Activated T-helper 17 cell treated with anti-CD3 and anti-CD28 coated beads, Interleukin-2, amount 50 U/mL, for 72 hours (primary cell): ENCODE data around the gene RBBP8NL. TPM values are rescaled to one million over a fixed set of nuclear protein-coding genes. Genes with fewer than 3 reads are reported as not detected.
A peak's percentile ranks its signal among the peaks of the same experiment; 100 is the strongest.

Experiments used
- ATAC-seq: fragments of 150-1000 bp; cut with Tn5 transposase; replicated peaks from 2 replicates; pipeline ENCODE4 v1.10.0; 2021; ENCODE audit warnings: mild to moderate bottlenecking, moderate library complexity
- H3K27ac Mint-ChIP-seq: one replicate; pipeline ENCODE4 v1.8.0; 2022; ENCODE audit warnings: mixed read lengths
- H3K27me3 Mint-ChIP-seq: one replicate; pipeline ENCODE4 v1.8.0; 2022; ENCODE audit warnings: mixed read lengths
- H3K36me3 Mint-ChIP-seq: one replicate; pipeline ENCODE4 v1.8.0; 2022; ENCODE audit warnings: low read depth, mild to moderate bottlenecking, mixed read lengths
- H3K4me1 Mint-ChIP-seq: one replicate; pipeline ENCODE4 v1.8.0; 2022; ENCODE audit warnings: mixed read lengths
- H3K4me3 Mint-ChIP-seq: one replicate; pipeline ENCODE4 v1.8.0; 2022; ENCODE audit warnings: mild to moderate bottlenecking, mixed read lengths
- H3K9me3 Mint-ChIP-seq: one replicate; pipeline ENCODE4 v1.8.0; 2022; ENCODE audit warnings: mixed read lengths
- total RNA-seq, 2 donors: library from RNA; stranded (reverse); gene quantifications; one replicate each; pipeline ENCODE4 v1.2.3, GENCODE V29; 2022

RBBP8NL gene
- total RNA-seq, 2 donors from 2014 or later: not detected

- H3K9me3 Mint-ChIP-seq: no peaks in the 10 kb centered on the region
- no peaks in the 10 kb centered on the region for H3K4me1 Mint-ChIP-seq
- H3K27ac Mint-ChIP-seq: no peak overlapping the region
- H3K4me3 Mint-ChIP-seq: no peak overlapping the region
- ATAC-seq: no peak
- H3K36me3 Mint-ChIP-seq: no peaks in the 10 kb centered on the region
- H3K27me3 Mint-ChIP-seq: no peaks in the 10 kb centered on the region
Observed at GRCh38 chr20:62412194-62413024, 14.9 kb downstream of the RBBP8NL start.

- Mint-ChIP-seq H3K4me3 (no peak overlapping the region), H3K27me3 (no peaks in the 10 kb centered on the region), H3K27ac (no peak overlapping the region), H3K4me1 (no peaks in the 10 kb centered on the region), H3K36me3 (no peaks in the 10 kb centered on the region), H3K9me3 (no peaks in the 10 kb centered on the region)
- ATAC-seq: no peak
Observed at GRCh38 chr20:62411479-62412193, 15.7 kb downstream of the RBBP8NL start.

GRCh38 chr20:62410746-62411478 is 16.4 kb downstream of the RBBP8NL start:
- Mint-ChIP-seq H3K27ac (no peak overlapping the region), H3K27me3 (no peaks in the 10 kb centered on the region), H3K4me3 (no peak overlapping the region), H3K36me3 (no peaks in the 10 kb centered on the region), H3K9me3 (no peaks in the 10 kb centered on the region), H3K4me1 (peaks cover 3% of the 10 kb centered on the region)
- ATAC-seq: no peak

- Mint-ChIP-seq H3K4me1 (peaks cover 5% of the 10 kb centered on the region), H3K27me3 (no peaks in the 10 kb centered on the region), H3K9me3 (no peaks in the 10 kb centered on the region), H3K36me3 (no peaks in the 10 kb centered on the region), H3K27ac (no peak overlapping the region), H3K4me3 (no peak overlapping the region)
- no peak for ATAC-seq
Observed at GRCh38 chr20:62409931-62410745, 17.2 kb downstream of the RBBP8NL start.

GRCh38 chr20:62409086-62409853 is 18.1 kb downstream of the RBBP8NL start:
- Mint-ChIP-seq H3K4me1 (peaks cover 5% of the 10 kb centered on the region), H3K27ac (no peak overlapping the region), H3K4me3 (peak overlapping the region; percentile 10), H3K9me3 (no peaks in the 10 kb centered on the region), H3K27me3 (no peaks in the 10 kb centered on the region), H3K36me3 (no peaks in the 10 kb centered on the region)
- no peak for ATAC-seq

- Mint-ChIP-seq H3K4me3 (no peak overlapping the region), H3K9me3 (no peaks in the 10 kb centered on the region), H3K36me3 (no peaks in the 10 kb centered on the region), H3K27me3 (no peaks in the 10 kb centered on the region), H3K27ac (no peak overlapping the region), H3K4me1 (peaks cover 5% of the 10 kb centered on the region)
- ATAC-seq: no peak
Observed at GRCh38 chr20:62408640-62409039, 18.7 kb downstream of the RBBP8NL start.

GRCh38 chr20:62408055-62408454 is 19.3 kb downstream of the RBBP8NL start:
- H3K27ac Mint-ChIP-seq: no peak overlapping the region
- peaks cover 5% of the 10 kb centered on the region for H3K4me1 Mint-ChIP-seq
- no peaks in the 10 kb centered on the region for H3K9me3 Mint-ChIP-seq
- no peak for ATAC-seq
- no peaks in the 10 kb centered on the region for H3K36me3 Mint-ChIP-seq
- peak overlapping the region; percentile 63 for H3K4me3 Mint-ChIP-seq
- H3K27me3 Mint-ChIP-seq: no peaks in the 10 kb centered on the region

- peaks cover 5% of the 10 kb centered on the region for H3K4me1 Mint-ChIP-seq
- H3K27me3 Mint-ChIP-seq: no peaks in the 10 kb centered on the region
- H3K27ac Mint-ChIP-seq: peak within 1 kb of the TSS; percentile 85
- H3K4me3 Mint-ChIP-seq: peak within 1 kb of the TSS; percentile 72
- H3K9me3 Mint-ChIP-seq: no peaks in the 10 kb centered on the region
- no peaks in the 10 kb centered on the region for H3K36me3 Mint-ChIP-seq
- peak; percentile 97 for ATAC-seq
Observed at GRCh38 chr20:62407221-62407992, 19.9 kb downstream of the RBBP8NL start, which contains the start of gene CABLES2. TSS of gene CABLES2 (minus strand) at chr20:62407285. CDS start at chr20:62407276, 9 bp downstream.

GRCh38 chr20:62406635-62407176 is 20.6 kb downstream of the RBBP8NL start:
- Mint-ChIP-seq H3K36me3 (no peaks in the 10 kb centered on the region), H3K9me3 (no peaks in the 10 kb centered on the region), H3K4me1 (peaks cover 5% of the 10 kb centered on the region), H3K27me3 (no peaks in the 10 kb centered on the region), H3K27ac (no peak overlapping the region), H3K4me3 (peak overlapping the region; percentile 72)
- ATAC-seq: peak; percentile 4

- no peak for ATAC-seq
- Mint-ChIP-seq H3K4me1 (peaks cover 5% of the 10 kb centered on the region), H3K27ac (peak overlapping the region; percentile 85), H3K4me3 (peak overlapping the region; percentile 72), H3K36me3 (no peaks in the 10 kb centered on the region), H3K27me3 (no peaks in the 10 kb centered on the region), H3K9me3 (no peaks in the 10 kb centered on the region)
Observed at GRCh38 chr20:62405981-62406513, 21.3 kb downstream of the RBBP8NL start.

GRCh38 chr20:62405108-62405980 is 22.0 kb downstream of the RBBP8NL start:
- Mint-ChIP-seq H3K4me1 (peaks cover 5% of the 10 kb centered on the region), H3K36me3 (no peaks in the 10 kb centered on the region), H3K27ac (peak overlapping the region; percentile 85), H3K9me3 (no peaks in the 10 kb centered on the region), H3K4me3 (peak overlapping the region; percentile 72), H3K27me3 (no peaks in the 10 kb centered on the region)
- ATAC-seq: no peak

GRCh38 chr20:62404761-62405107 is 22.6 kb downstream of the RBBP8NL start:
- Mint-ChIP-seq H3K27me3 (no peaks in the 10 kb centered on the region), H3K9me3 (no peaks in the 10 kb centered on the region), H3K36me3 (no peaks in the 10 kb centered on the region), H3K4me3 (no peak overlapping the region), H3K27ac (no peak overlapping the region), H3K4me1 (peaks cover 5% of the 10 kb centered on the region)
- no peak for ATAC-seq
